Testis (tissue), 2 donors: ENCODE data around the gene SPATA2L.

Experiments
- CTCF ChIP-seq, 3 experiments: fragments of 450-650 bp in 2 of 3; fragments of 200-600 bp in 1 of 3; sonication (generic) in 1 of 3; IDR thresholded peaks; one replicate each; pipeline ENCODE4 v1.5.1; 2016 to 2019; ENCODE audit warnings: antibody characterized with exemption in 3 of 3, mild to moderate bottlenecking in 2 of 3, moderate library complexity in 1 of 3
- POLR2A ChIP-seq: fragments of 450-650 bp; IDR thresholded peaks from one replicate; pipeline ENCODE4 v1.6.1; 2017; ENCODE audit warnings: antibody characterized with exemption, mild to moderate bottlenecking, moderate library complexity

GRCh38 chr16:89668790-89669158, 32.7 kb downstream of the SPATA2L start:
- TF ChIP-seq CTCF (IDR thresholded peaks at IDR 0.05) (no peak), POLR2A (no peak)
